Psoas muscle (tissue), 8 donors: Measurements from ENCODE around the gene APOBEC3B. TPM values are rescaled to one million over a fixed set of nuclear protein-coding genes. Genes with fewer than 3 reads are reported as not detected.

Experiments
- ATAC-seq, 4 donors: fragments of 200-7000 bp; cut with Tn5 transposase; one replicate each; pipeline ENCODE4 v1.9.1; 2020; ENCODE audit warnings: moderate library complexity in 3 of 4, mild to moderate bottlenecking in 2 of 4
- DNase-seq, 2 donors: peaks; one replicate each; pipeline ENCODE4 v3.0.0-alpha.2; 2020
- H3K27ac ChIP-seq: fragments of 200-600 bp; one replicate; pipeline ENCODE4 v1.8.0; 2022
- H3K27me3 ChIP-seq, 3 donors: fragments of 200-600 bp in 1 of 3; one replicate each; pipeline versions ENCODE4 v1.6.1 to v1.8.0; 2013 to 2022; ENCODE audit warnings: low read length in 2 of 3, mild to moderate bottlenecking in 2 of 3, moderate library complexity in 1 of 3; ENCODE audit not compliant: insufficient read depth in 3 of 3
- H3K36me3 ChIP-seq, 2 donors: fragments of 200-600 bp in 1 of 2; one replicate each; pipeline versions ENCODE4 v1.6.1 to v1.8.0; 2013 to 2022; ENCODE audit warnings: low read depth in 1 of 2, mild to moderate bottlenecking in 1 of 2, moderate library complexity in 1 of 2; ENCODE audit not compliant: insufficient read depth in 1 of 2
- H3K4me1 ChIP-seq: fragments of 200-600 bp; one replicate; pipeline ENCODE4 v1.8.0; 2022
- H3K4me3 ChIP-seq: fragments of 200-600 bp; one replicate; pipeline ENCODE4 v1.8.0; 2022; ENCODE audit warnings: mild to moderate bottlenecking
- H3K9me3 ChIP-seq: fragments of 200-600 bp; one replicate; pipeline ENCODE4 v1.8.0; 2022
- WGBS, 3 donors: extraction: QIAGEN DNeasy Blood & Tissue Kit; methylation state at CpG; one replicate each; pipeline versions ENCODE4 v1.1.6 to v1.1.7; 2013; 5-methylcytosine and 5-hydroxymethylcytosine counted together
- intact Hi-C, 2 donors: fragments of 100-400 bp; cut with DNase I; formaldehyde crosslinking; loops; one replicate each; pipeline versions ENCODE4 v1.11.0 to v1.14.2; 2022
- polyA plus RNA-seq, 3 donors: library from polyadenylated mRNA; stranded (reverse); fragments of 200-250 nt; gene quantifications; one replicate each; pipeline ENCODE4 v1.2.3, GENCODE V29; 2013
- total RNA-seq, 4 donors: library from RNA; stranded (reverse); fragmentation: NEBNext Ultra II Directional in 2 of 4; extraction: Animal tissue kit (Norgen Biotek cat#: 25700) in 2 of 4; gene quantifications; one replicate each; pipeline versions ENCODE4 v1.2.1 to v1.2.4, GENCODE V29; 2021 to 2023
- TF ChIP-seq, protein P1 (sequence below): fragments of 200-600 bp; IDR thresholded peaks from one replicate; pipeline ENCODE4 v1.8.0; 2022; ENCODE audit warnings: antibody characterized with exemption
- donor health status: healthy with polysubstance abuse.
- donor health status: DM: no; HTN: no; CAD: no; lungs with moderate emphysema.
- donor health status: Bipolar disorder and iron deficiency.
- donor health status: healthy.
- donor health status: DM: yes; HTN: yes; CAD: no.
- donor health status: DM: no; HTN: no; CAD: no.
- donor health status: DM: no; HTN: no; CAD: no.
- donor health status: DM: yes; HTN: yes; CAD: no.

The APOBEC3B gene
- total and polyA plus RNA-seq, 7 donors, result 0.15 to 0.59 (median 0.30) TPM; not detected in 2

DNA sequence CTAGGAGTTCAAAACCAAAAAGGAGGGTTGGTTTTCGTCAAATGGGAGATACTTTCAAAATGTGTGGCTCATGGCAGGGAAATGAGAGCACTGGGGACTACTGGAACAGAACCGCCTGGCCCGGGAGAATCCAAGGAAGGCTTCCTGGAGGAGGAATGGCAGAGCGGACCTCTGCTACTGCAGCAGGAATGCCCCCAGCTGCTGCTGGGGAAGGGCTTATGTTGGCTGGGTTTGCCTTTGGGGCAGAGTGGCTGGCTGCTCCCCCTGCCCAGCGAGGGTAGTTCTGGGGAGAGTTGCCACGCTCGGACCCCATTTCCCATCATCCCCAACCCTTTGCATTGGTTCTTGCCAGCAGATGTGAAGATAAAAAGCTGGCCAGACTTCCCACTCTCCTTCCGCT is 35.4 kb upstream of the APOBEC3B start:
- H3K27me3 ChIP-seq, result peaks cover 0 to 55% (median 7%) of the 10 kb centered on the region in 3 donors
- H3K4me3 ChIP-seq, result no peak overlapping the region
- no peaks in the 10 kb centered on the region for H3K36me3 ChIP-seq
- H3K9me3 ChIP-seq, result no peaks in the 10 kb centered on the region
- WGBS, 3 donors, result 59 to 68% (median 66%) methylated on average over 8 of the region's 8 CpGs
- no peak overlapping the region for H3K27ac ChIP-seq
- intact Hi-C loops, result no loop called here
- H3K4me1 ChIP-seq, result no peaks in the 10 kb centered on the region
- ATAC-seq (no peak), DNase-seq (no peak)
- TF ChIP-seq, protein P1, sequence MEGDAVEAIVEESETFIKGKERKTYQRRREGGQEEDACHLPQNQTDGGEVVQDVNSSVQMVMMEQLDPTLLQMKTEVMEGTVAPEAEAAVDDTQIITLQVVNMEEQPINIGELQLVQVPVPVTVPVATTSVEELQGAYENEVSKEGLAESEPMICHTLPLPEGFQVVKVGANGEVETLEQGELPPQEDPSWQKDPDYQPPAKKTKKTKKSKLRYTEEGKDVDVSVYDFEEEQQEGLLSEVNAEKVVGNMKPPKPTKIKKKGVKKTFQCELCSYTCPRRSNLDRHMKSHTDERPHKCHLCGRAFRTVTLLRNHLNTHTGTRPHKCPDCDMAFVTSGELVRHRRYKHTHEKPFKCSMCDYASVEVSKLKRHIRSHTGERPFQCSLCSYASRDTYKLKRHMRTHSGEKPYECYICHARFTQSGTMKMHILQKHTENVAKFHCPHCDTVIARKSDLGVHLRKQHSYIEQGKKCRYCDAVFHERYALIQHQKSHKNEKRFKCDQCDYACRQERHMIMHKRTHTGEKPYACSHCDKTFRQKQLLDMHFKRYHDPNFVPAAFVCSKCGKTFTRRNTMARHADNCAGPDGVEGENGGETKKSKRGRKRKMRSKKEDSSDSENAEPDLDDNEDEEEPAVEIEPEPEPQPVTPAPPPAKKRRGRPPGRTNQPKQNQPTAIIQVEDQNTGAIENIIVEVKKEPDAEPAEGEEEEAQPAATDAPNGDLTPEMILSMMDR, result no peak

DNA sequence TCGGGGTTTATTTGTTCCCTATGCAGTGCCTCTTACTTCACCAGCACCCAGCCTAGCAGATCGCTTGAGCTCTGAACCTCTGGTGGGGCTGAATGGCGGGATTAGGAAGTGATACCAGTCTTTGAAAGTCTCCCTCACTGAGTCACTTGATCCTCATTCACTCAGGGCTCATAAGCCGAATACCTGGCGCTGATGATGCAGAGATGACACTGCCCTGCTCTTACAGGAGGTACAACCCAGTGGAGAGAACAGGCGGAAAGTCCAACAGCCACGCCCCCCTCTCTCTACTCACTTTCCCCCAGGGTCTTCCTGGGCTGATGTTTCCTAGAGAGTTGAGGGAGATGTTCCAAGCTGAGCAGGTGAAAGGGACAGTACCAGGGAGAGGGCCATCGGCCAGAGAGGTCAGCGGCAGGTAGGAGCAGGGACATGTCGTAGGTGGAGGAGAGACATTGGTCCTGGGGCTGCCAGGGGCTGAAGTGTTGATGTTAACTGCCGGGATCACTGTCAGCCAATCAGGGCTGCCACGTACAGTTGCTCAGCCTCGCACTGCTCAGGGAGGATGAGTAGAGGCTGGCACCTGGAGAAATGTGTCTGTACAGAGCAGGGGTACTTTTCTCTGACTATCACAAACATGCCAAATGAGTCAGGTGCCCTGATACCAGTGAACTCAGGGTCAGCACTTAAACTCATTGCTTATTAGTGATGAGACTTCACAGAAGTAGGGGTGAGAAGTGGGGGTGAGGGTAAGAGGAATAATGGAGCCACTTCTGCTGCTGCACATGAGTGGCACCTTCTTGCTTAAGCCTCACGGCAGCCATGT is 34.6 kb upstream of the APOBEC3B start:
- H3K9me3 ChIP-seq, result no peaks in the 10 kb centered on the region
- WGBS, 3 donors, result 60 to 65% (median 61%) methylated on average over 14 of the region's 14 CpGs
- H3K36me3 ChIP-seq, result no peaks in the 10 kb centered on the region
- DNase-seq (no peak), ATAC-seq (no peak)
- peaks cover 0 to 52% (median 4%) of the 10 kb centered on the region in 3 donors for H3K27me3 ChIP-seq
- intact Hi-C loops, result no loop called here
- TF ChIP-seq, protein P1, result no peak
- H3K4me3 ChIP-seq, result no peak overlapping the region
- no peaks in the 10 kb centered on the region for H3K4me1 ChIP-seq
- H3K27ac ChIP-seq, result no peak overlapping the region

DNA sequence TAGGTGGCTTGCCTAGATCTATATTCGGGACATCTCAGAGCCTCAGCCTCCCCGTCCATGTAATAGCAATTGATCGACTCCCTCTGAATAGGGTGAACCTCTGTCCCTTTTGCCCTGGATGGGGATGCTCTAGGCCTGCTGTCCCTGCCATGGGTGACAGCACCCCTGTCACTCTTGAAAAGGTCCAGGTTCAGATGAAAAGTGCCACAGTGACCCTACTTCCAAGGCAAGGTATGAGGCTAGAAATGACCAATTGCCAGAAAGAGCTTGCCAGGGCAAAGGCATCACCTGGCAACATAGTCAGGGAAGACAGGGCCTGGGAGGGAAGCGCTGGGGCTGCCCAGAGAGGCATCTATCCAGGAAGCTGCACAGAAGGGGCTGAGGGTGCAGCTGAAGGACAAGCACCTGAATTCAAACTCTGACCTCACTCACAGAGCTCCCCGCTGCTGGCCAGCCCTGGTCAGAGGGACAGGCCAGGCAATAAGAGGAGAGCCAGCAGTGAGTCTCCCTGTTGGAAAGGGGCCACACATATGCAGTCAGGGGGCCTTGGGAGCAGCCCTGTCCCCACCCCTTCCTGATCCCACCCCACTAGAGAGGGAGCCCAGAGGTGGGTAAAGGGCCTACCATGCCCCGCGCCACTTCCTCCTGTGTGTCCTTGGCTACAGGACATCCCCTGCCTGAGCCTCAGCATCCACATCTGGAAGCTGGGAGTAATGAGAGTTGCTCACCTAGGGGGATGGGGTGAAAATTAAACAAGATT is 33.8 kb upstream of the APOBEC3B start:
- Histone ChIP-seq H3K36me3 (no peaks in the 10 kb centered on the region), H3K9me3 (no peaks in the 10 kb centered on the region), H3K27ac (no peak overlapping the region), H3K4me3 (no peak overlapping the region), H3K27me3 (peaks cover 0 to 44% (median 3%) of the 10 kb centered on the region in 3 donors), H3K4me1 (no peaks in the 10 kb centered on the region)
- DNase-seq, result no peak
- ATAC-seq, result no peak
- 85 to 90% (median 89%) methylated on average over 7 of the region's 7 CpGs for WGBS, 3 donors
- TF ChIP-seq, protein P1, result no peak
- intact Hi-C loops, result no loop called here

DNA sequence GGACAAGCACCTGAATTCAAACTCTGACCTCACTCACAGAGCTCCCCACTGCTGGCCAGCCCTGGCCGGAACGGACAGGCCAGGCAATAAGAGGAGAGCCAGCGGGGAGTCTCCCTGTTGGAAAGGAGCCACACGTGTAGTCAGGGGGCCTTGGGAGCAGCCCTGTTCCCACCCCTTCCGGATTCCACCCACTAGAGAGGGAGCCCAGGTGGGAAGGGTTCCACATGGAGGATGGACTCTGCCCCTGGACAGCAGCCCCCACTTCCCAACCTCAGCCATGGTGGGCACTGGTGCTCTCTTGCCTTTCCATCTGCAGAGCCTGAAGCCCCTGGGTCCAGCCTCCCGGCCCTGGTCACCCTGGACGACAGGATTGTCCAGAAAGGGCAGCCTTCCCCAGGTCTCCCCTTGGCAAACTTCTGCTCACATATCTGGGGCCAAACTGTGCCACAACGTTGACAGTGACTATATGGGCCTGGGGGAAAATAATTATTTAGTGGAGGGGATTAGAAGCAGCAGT is 32.2 kb upstream of the APOBEC3B start:
- DNase-seq (no peak), ATAC-seq (no peak)
- TF ChIP-seq, protein P1, result no peak
- Histone ChIP-seq H3K4me3 (no peak overlapping the region), H3K36me3 (no peaks in the 10 kb centered on the region), H3K9me3 (no peaks in the 10 kb centered on the region), H3K27ac (no peak overlapping the region), H3K27me3 (peaks cover 0 to 33% (median 3%) of the 10 kb centered on the region in 3 donors), H3K4me1 (no peaks in the 10 kb centered on the region)
- 40 to 52% (median 50%) methylated on average over 8 of the region's 8 CpGs for WGBS, 3 donors
- intact Hi-C loops, result loop anchor here in 1 of 2 donors (10.0 kb wide), 1 partner anchor 135 kb away; no protein-coding TSS in a partner anchor
